OCI-LY7 (cell line): ENCODE data around the gene OR5B21. TPM values are rescaled to one million over a fixed set of nuclear protein-coding genes. Genes with fewer than 3 reads are reported as not detected.

Experiments
- BruUV-seq: library from RNA; stranded (reverse); fragments of 400-500 nt; replicated peaks from 2 replicates; lab custom pipeline; 2021; lab: Mats Ljungman, UMichigan
- CTCF ChIA-PET: fragments of 300-600 bp; sonication (Branson Sonifier 250); formaldehyde crosslinking; loops from one replicate; lab custom pipeline; 2022; ENCODE audit warnings: antibody characterized with exemption; ENCODE audit not compliant: unreplicated experiment; lab: Charles Lee
- POLR2A ChIA-PET: fragments of 300-600 bp; sonication (Branson Sonifier 250); formaldehyde crosslinking; loops from one replicate; lab custom pipeline; 2022; ENCODE audit warnings: antibody characterized with exemption; lab: Charles Lee
- DNase-seq: peaks from one replicate; pipeline ENCODE4 v3.0.0-alpha.2; 2015; ENCODE audit warnings: low spot score
- H2AFZ ChIP-seq: fragments of 200-600 bp; sonication (generic), shearing (Covaris generic); 2 replicates; pipeline ENCODE4 v1.6.1; 2014; ENCODE audit warnings: mild to moderate bottlenecking, antibody characterized with exemption, low read length, moderate library complexity
- H3K27ac ChIP-seq: fragments of 200-600 bp; sonication (generic); 2 replicates; pipeline ENCODE4 v1.5.1; 2014; ENCODE audit warnings: mixed run types, low read depth, mild to moderate bottlenecking, moderate library complexity, low read length, inconsistent platforms; ENCODE audit not compliant: poor library complexity, severe bottlenecking
- H3K36me3 ChIP-seq: fragments of 200-600 bp; sonication (generic); 2 replicates; pipeline ENCODE4 v1.6.1; 2014; ENCODE audit warnings: mild to moderate bottlenecking, antibody characterized with exemption, low read length, moderate library complexity, mixed read lengths; ENCODE audit not compliant: insufficient read depth
- H3K4me1 ChIP-seq: fragments of 200-600 bp; sonication (generic); 2 replicates; pipeline ENCODE4 v1.5.1; 2014; ENCODE audit warnings: mild to moderate bottlenecking, low read length; ENCODE audit not compliant: insufficient read depth, poor library complexity, severe bottlenecking
- H3K4me2 ChIP-seq: fragments of 200-600 bp; sonication (generic); 2 replicates; pipeline ENCODE4 v1.6.1; 2014; ENCODE audit warnings: mild to moderate bottlenecking, low read length
- H3K4me3 ChIP-seq: fragments of 200-600 bp; sonication (generic); 2 replicates; pipeline ENCODE4 v1.5.1; 2014; ENCODE audit warnings: mild to moderate bottlenecking, low read depth, low read length; ENCODE audit not compliant: poor library complexity, severe bottlenecking
- H3K79me2 ChIP-seq: fragments of 200-600 bp; sonication (generic); 2 replicates; pipeline ENCODE4 v1.6.1; 2016; ENCODE audit warnings: low read depth, mild to moderate bottlenecking, low read length, moderate library complexity, mixed read lengths; ENCODE audit not compliant: insufficient read depth
- H3K9me2 ChIP-seq: fragments of 200-600 bp; sonication (generic); 2 replicates; pipeline ENCODE4 v1.6.1; 2016; ENCODE audit warnings: mild to moderate bottlenecking, low read length, mixed read lengths; ENCODE audit not compliant: insufficient read depth
- H3K9me3 ChIP-seq: fragments of 200-600 bp; sonication (generic); 2 replicates; pipeline ENCODE4 v1.6.1; 2014; ENCODE audit warnings: mild to moderate bottlenecking, mixed run types, low read length, mixed read lengths
- H4K20me1 ChIP-seq: fragments of 200-600 bp; sonication (generic); 2 replicates; pipeline ENCODE4 v1.6.1; 2014; ENCODE audit warnings: mild to moderate bottlenecking, antibody characterized with exemption, low read length, moderate library complexity, mixed read lengths; ENCODE audit not compliant: insufficient read depth
- EZH2phosphoT487 ChIP-seq: fragments of 200-600 bp; sonication (generic); IDR thresholded peaks from 2 replicates; pipeline ENCODE4 v1.6.1; 2018; ENCODE audit warnings: low read depth, borderline replicate concordance, mild to moderate bottlenecking, mixed run types, antibody characterized with exemption, low read length, moderate library complexity, mixed read lengths
- intact Hi-C: fragments of 100-400 bp; cut with micrococcal nuclease; formaldehyde crosslinking; loops from one replicate; pipeline ENCODE4 v1.10.0; 2022; ENCODE audit not compliant: unreplicated experiment
- total RNA-seq, 2 experiments: library from RNA; depleted of rRNA in 1 of 2; stranded (reverse); fragments of >200 nt in 1 of 2; shearing (Covaris generic) in 1 of 2; gene quantifications; 2 replicates each; pipeline ENCODE4 v1.2.3, GENCODE V29; 2014 to 2022
- TF ChIP-seq, protein P1 (sequence below): fragments of 200-600 bp; sonication (generic); conservative IDR thresholded peaks from 2 replicates; pipeline ENCODE4 v1.5.1; 2014; ENCODE audit warnings: mild to moderate bottlenecking, antibody characterized with exemption, low read length, moderate library complexity, mixed read lengths

OR5B21 gene
- total RNA-seq, 2 experiments from 2014 or later: 0.48 TPM; not detected in 1

DNA sequence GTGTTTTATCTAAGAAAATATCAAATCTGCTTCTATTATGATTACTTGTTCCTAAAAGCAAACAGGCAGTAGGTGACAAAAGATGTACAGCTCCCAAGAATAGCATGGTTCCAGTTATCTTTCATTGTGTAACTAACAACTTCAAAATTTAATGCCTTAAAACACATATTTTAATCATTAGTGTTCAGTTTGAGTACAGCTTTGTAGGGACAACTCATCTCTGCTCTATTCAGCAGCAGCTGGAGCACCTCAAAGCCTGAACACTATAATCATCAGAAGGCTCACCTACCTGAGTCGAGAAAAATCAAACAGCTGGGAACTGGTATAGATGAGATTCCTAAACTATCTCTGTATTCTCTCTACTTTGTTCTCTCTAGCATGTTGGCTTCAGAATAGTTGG lies 41.6 kb downstream of the OR5B21 start:
- intact Hi-C loops: no loop called here
- no peak for TF ChIP-seq EZH2phosphoT487
- TF ChIP-seq, protein P1, sequence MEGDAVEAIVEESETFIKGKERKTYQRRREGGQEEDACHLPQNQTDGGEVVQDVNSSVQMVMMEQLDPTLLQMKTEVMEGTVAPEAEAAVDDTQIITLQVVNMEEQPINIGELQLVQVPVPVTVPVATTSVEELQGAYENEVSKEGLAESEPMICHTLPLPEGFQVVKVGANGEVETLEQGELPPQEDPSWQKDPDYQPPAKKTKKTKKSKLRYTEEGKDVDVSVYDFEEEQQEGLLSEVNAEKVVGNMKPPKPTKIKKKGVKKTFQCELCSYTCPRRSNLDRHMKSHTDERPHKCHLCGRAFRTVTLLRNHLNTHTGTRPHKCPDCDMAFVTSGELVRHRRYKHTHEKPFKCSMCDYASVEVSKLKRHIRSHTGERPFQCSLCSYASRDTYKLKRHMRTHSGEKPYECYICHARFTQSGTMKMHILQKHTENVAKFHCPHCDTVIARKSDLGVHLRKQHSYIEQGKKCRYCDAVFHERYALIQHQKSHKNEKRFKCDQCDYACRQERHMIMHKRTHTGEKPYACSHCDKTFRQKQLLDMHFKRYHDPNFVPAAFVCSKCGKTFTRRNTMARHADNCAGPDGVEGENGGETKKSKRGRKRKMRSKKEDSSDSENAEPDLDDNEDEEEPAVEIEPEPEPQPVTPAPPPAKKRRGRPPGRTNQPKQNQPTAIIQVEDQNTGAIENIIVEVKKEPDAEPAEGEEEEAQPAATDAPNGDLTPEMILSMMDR: no peak
- no TSS peak for BruUV-seq
- Histone ChIP-seq H3K4me2 (no peak overlapping the region), H2AFZ (no peak overlapping the region), H4K20me1 (no peaks in the 10 kb centered on the region), H3K4me1 (no peaks in the 10 kb centered on the region), H3K79me2 (no peaks in the 10 kb centered on the region), H3K27ac (no peak overlapping the region), H3K9me3 (no peaks in the 10 kb centered on the region; the same call in 1 of the 2 replicates), H3K4me3 (no peak overlapping the region), H3K36me3 (no peaks in the 10 kb centered on the region), H3K9me2 (no peaks in the 10 kb centered on the region)
- POLR2A ChIA-PET: interaction anchor here (0.7 kb wide), 1 partner anchor 8 kb away, joined by 3 read pairs; no protein-coding TSS in a partner anchor
- DNase-seq: no peak
- CTCF ChIA-PET: no interaction called here

DNA sequence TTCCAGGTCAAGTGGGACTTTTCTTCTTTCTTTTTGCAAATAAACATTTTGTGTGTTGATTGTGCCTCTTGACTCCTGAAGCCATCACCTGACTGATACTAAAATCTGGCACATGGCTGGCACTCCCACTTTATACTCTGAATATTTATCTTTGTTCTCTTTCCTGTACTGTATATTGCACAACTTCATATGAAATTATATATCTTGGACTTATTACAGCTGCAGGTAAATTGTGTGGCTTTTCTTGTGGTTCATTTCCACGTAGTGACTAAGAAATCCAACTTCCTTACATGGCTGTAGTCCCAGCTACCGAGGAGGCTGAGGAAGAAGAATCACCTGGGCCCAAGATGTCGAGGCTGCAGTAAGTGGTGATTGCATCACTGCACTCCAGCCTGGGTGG lies 42.2 kb downstream of the OR5B21 start:
- H3K27ac ChIP-seq: no peak overlapping the region
- H3K4me1 ChIP-seq: no peaks in the 10 kb centered on the region
- ChIA-PET CTCF (no interaction called here), POLR2A (interaction anchor here (1.1 kb wide), 1 partner anchor 19 kb away, joined by 3 read pairs; no protein-coding TSS in a partner anchor)
- BruUV-seq: no TSS peak
- TF ChIP-seq EZH2phosphoT487: no peak
- TF ChIP-seq, protein P1: no peak
- no peak overlapping the region for H3K4me2 ChIP-seq
- no peak for DNase-seq
- no peaks in the 10 kb centered on the region for H3K9me3 ChIP-seq
- no peaks in the 10 kb centered on the region for H4K20me1 ChIP-seq
- intact Hi-C loops: no loop called here
- H3K79me2 ChIP-seq: no peaks in the 10 kb centered on the region
- H2AFZ ChIP-seq: no peak overlapping the region
- no peaks in the 10 kb centered on the region for H3K9me2 ChIP-seq
- no peak overlapping the region for H3K4me3 ChIP-seq
- H3K36me3 ChIP-seq: no peaks in the 10 kb centered on the region

Other genes starting within 250 kb of the OR5B21 start
- gene OR10W1, start 239.8 kb downstream of the OR5B21 start, total RNA-seq (2014; rRNA removed; shearing (Covaris generic)): not detected in 2 replicates
- not detected in 2 replicates for gene OR10W1, start 239.8 kb downstream of the OR5B21 start, total RNA-seq (2022)
- not detected in 2 replicates for gene OR5B17, start 149.0 kb downstream of the OR5B21 start, total RNA-seq (2014; rRNA removed; shearing (Covaris generic))
- gene OR5B17, start 149.0 kb downstream of the OR5B21 start, total RNA-seq (2022): not detected in 2 replicates
- gene OR5B3, start 101.2 kb downstream of the OR5B21 start, total RNA-seq (2014; rRNA removed; shearing (Covaris generic)): not detected in 2 replicates
- gene OR5B3, start 101.2 kb downstream of the OR5B21 start, total RNA-seq (2022): not detected in 2 replicates
- not detected in 2 replicates for gene OR5B2, start 80.0 kb downstream of the OR5B21 start, total RNA-seq (2014; rRNA removed; shearing (Covaris generic))
- gene OR5B2, start 80.0 kb downstream of the OR5B21 start, total RNA-seq (2022): not detected in 2 replicates
- gene OR5B12, start 65.9 kb downstream of the OR5B21 start, total RNA-seq (2014; rRNA removed; shearing (Covaris generic)): not detected in 2 replicates
- not detected in 2 replicates for gene OR5B12, start 65.9 kb downstream of the OR5B21 start, total RNA-seq (2022)
- 64.1 and 79.3 TPM in 2 replicates for gene LPXN, start 67.8 kb upstream of the OR5B21 start, total RNA-seq (2014; rRNA removed; shearing (Covaris generic))
- gene LPXN, start 67.8 kb upstream of the OR5B21 start, total RNA-seq (2022): 129 and 130 TPM in 2 replicates
- 36.9 and 38.7 TPM in 2 replicates for gene ZFP91, start 71.0 kb upstream of the OR5B21 start, total RNA-seq (2014; rRNA removed; shearing (Covaris generic))
- 50.9 and 60.5 TPM in 2 replicates for gene ZFP91, start 71.0 kb upstream of the OR5B21 start, total RNA-seq (2022)
- 3.1 and 3.4 TPM in 2 replicates for gene CNTF, start 114.6 kb upstream of the OR5B21 start, total RNA-seq (2014; rRNA removed; shearing (Covaris generic))
- gene CNTF, start 114.6 kb upstream of the OR5B21 start, total RNA-seq (2022): 3.3 and 3.5 TPM in 2 replicates
- not detected in 2 replicates for gene GLYAT, start 223.8 kb upstream of the OR5B21 start, total RNA-seq (2014; rRNA removed; shearing (Covaris generic))
- not detected in 2 replicates for gene GLYAT, start 223.8 kb upstream of the OR5B21 start, total RNA-seq (2022)